Neural crest cell (in vitro differentiated cells): ENCODE data around the gene CRISPLD2. TPM values are rescaled to one million over a fixed set of nuclear protein-coding genes. Genes with fewer than 3 reads are reported as not detected.

Source experiments
- DNase-seq: peaks from one replicate; pipeline ENCODE4 v3.0.0; 2021; ENCODE audit warnings: low read depth, mixed read lengths, low spot score
- H3K27ac Mint-ChIP-seq: one replicate; pipeline ENCODE4 v1.8.0; 2021; ENCODE audit warnings: mild to moderate bottlenecking, mixed read lengths; ENCODE audit not compliant: unreplicated experiment
- H3K27me3 Mint-ChIP-seq: 2 replicates; pipeline ENCODE4 v1.8.0; 2021; ENCODE audit warnings: low read depth, mild to moderate bottlenecking, mixed read lengths
- H3K36me3 Mint-ChIP-seq: 2 replicates; pipeline ENCODE4 v1.8.0; 2021; ENCODE audit warnings: low read depth, mild to moderate bottlenecking, mixed read lengths
- H3K4me1 Mint-ChIP-seq: 2 replicates; pipeline ENCODE4 v1.8.0; 2021; ENCODE audit warnings: mixed read lengths
- H3K4me3 Mint-ChIP-seq: one replicate; pipeline ENCODE4 v1.8.0; 2021; ENCODE audit warnings: mild to moderate bottlenecking, mixed read lengths
- H3K9me3 Mint-ChIP-seq: 2 replicates; pipeline ENCODE4 v1.8.0; 2021; ENCODE audit warnings: mixed read lengths
- total RNA-seq: library from RNA; stranded (reverse); gene quantifications from 2 replicates; pipeline ENCODE4 v1.2.1, GENCODE V29; 2021
- TF ChIP-seq, protein P1 (sequence below): fragments of 200-600 bp; sonication (generic); conservative IDR thresholded peaks from 2 replicates; pipeline ENCODE4 v1.5.0; 2021; ENCODE audit warnings: antibody characterized with exemption, mild to moderate bottlenecking

Gene CRISPLD2
- total RNA-seq, 1 donor from 2014 or later: 0.61 TPM

GRCh38 chr16:84818989-84819643 lies 669 bp upstream of the CRISPLD2 start:
- Mint-ChIP-seq H3K36me3 (no peaks in the 10 kb centered on the region), H3K4me1 (peaks cover 30% of the 10 kb centered on the region), H3K9me3 (no peaks in the 10 kb centered on the region), H3K27me3 (peaks cover 63% of the 10 kb centered on the region), H3K4me3 (peak overlapping the region; percentile 59), H3K27ac (no peak overlapping the region)
- TF ChIP-seq, protein P1, sequence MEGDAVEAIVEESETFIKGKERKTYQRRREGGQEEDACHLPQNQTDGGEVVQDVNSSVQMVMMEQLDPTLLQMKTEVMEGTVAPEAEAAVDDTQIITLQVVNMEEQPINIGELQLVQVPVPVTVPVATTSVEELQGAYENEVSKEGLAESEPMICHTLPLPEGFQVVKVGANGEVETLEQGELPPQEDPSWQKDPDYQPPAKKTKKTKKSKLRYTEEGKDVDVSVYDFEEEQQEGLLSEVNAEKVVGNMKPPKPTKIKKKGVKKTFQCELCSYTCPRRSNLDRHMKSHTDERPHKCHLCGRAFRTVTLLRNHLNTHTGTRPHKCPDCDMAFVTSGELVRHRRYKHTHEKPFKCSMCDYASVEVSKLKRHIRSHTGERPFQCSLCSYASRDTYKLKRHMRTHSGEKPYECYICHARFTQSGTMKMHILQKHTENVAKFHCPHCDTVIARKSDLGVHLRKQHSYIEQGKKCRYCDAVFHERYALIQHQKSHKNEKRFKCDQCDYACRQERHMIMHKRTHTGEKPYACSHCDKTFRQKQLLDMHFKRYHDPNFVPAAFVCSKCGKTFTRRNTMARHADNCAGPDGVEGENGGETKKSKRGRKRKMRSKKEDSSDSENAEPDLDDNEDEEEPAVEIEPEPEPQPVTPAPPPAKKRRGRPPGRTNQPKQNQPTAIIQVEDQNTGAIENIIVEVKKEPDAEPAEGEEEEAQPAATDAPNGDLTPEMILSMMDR: no peak
- DNase-seq: no peak

GRCh38 chr16:84820305-84820684 lies 510 bp downstream of the CRISPLD2 start:
- DNase-seq: no peak
- TF ChIP-seq, protein P1: no peak
- H3K4me1 Mint-ChIP-seq: peaks cover 30% of the 10 kb centered on the region
- H3K27ac Mint-ChIP-seq: no peak overlapping the region
- peak overlapping the region; percentile 50 for H3K4me3 Mint-ChIP-seq
- H3K36me3 Mint-ChIP-seq: no peaks in the 10 kb centered on the region
- H3K9me3 Mint-ChIP-seq: no peaks in the 10 kb centered on the region
- peaks cover 61% of the 10 kb centered on the region for H3K27me3 Mint-ChIP-seq

DNA sequence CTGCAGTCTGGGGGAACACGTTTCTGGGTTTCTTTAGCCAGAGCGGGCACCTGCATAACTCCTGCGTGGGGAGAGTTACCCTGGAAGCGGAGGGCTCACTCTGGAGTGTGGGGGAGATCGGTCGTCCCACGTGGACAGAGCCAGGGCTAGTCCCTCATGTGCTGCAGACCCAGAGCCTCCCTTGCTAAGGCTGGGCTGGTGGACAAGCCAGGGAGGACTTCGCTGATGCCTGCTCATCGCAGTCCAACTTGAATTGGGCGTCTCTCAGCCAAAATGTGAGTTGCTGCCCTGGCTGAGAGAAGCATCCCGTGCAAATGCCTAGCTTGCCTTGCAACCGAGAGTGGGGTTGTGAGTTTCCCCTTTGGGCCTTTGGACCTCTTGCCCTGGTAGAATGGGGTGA lies 986 bp downstream of the CRISPLD2 start:
- Mint-ChIP-seq H3K4me1 (peaks cover 30% of the 10 kb centered on the region), H3K36me3 (no peaks in the 10 kb centered on the region), H3K27ac (no peak overlapping the region), H3K9me3 (no peaks in the 10 kb centered on the region), H3K27me3 (peaks cover 61% of the 10 kb centered on the region), H3K4me3 (no peak overlapping the region)
- TF ChIP-seq, protein P1: no peak
- no peak for DNase-seq

- TF ChIP-seq, protein P1: no peak
- no peaks in the 10 kb centered on the region for H3K36me3 Mint-ChIP-seq
- H3K27ac Mint-ChIP-seq: no peak overlapping the region
- no peak overlapping the region for H3K4me3 Mint-ChIP-seq
- H3K4me1 Mint-ChIP-seq: peaks cover 30% of the 10 kb centered on the region
- H3K9me3 Mint-ChIP-seq: no peaks in the 10 kb centered on the region
- DNase-seq: no peak
- H3K27me3 Mint-ChIP-seq: peaks cover 61% of the 10 kb centered on the region
Observed at GRCh38 chr16:84821179-84821578, 1.4 kb downstream of the CRISPLD2 start.

GRCh38 chr16:84821728-84822689 lies 2.2 kb downstream of the CRISPLD2 start:
- Mint-ChIP-seq H3K27me3 (peaks cover 58% of the 10 kb centered on the region), H3K4me1 (peaks cover 32% of the 10 kb centered on the region), H3K36me3 (no peaks in the 10 kb centered on the region), H3K4me3 (no peak overlapping the region), H3K9me3 (no peaks in the 10 kb centered on the region), H3K27ac (no peak overlapping the region)
- TF ChIP-seq, protein P1: no peak
- no peak for DNase-seq
